HG03558 (cell line): Measurements from ENCODE around the gene SHISA9.
"Not testable (repeated sequence)": the region's sequence is repeated elsewhere in the genome, so short reads cannot be mapped to it uniquely, and the experiment has no call there.

Source experiments
- ATAC-seq: cut with Tn5 transposase; IDR thresholded peaks from one replicate; pipeline ENCODE4 v1.9.1; 2021; ENCODE audit warnings: moderate number of reproducible peaks; ENCODE audit not compliant: unreplicated experiment; ENCODE audit errors: extremely low read depth

The SHISA9 gene

DNA sequence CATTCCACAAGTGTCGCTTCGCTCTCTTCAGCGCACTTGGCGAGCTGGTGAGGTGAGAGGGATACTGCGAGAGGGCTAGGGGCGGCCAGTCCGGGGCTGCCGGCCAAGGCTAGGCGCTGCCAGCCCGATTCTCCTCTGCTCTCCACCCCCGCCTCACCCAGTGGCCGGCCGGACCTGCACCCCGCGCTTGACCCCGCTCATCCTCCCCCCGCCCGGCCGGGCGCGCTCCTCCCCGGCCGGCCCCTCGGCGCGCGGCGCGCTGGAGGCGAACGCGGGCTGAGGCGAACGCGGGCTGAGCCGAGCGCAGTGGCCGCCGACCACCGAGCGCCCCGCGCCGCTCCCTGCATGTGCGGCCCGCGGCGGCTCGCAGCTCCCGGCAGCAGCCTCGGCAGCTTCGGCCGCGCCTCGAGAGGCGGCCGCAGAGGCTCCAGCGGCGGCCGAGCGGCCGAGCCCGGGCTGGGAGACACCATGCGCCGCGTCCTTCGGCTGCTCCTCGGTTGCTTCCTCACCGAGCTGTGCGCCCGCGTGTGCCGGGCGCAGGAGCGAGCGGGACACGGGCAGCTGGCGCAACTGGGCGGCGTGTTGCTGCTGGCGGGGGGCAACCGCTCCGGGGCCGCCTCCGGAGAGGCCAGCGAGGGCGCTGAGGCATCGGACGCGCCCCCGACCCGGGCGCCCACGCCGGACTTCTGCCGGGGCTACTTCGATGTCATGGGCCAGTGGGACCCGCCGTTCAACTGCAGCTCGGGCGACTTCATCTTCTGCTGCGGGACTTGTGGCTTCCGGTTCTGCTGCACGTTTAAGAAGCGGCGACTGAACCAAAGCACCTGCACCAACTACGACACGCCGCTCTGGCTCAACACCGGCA is at the start of gene SHISA9:
Gene SHISA9, plus strand, starts transcription at position 2 of the 865 bp plus-strand sequence.
- ATAC-seq = no peak

- ATAC-seq = no peak
Measured at GRCh38 chr16:12853972-12854371, 47.4 kb upstream of the SHISA9 start.

GRCh38 chr16:12857435-12857834 is 44.0 kb upstream of the SHISA9 start:
- not testable (repeated sequence) for ATAC-seq

GRCh38 chr16:12862327-12862726 is 39.1 kb upstream of the SHISA9 start:
- no peak for ATAC-seq

GRCh38 chr16:12862941-12863340 is 38.5 kb upstream of the SHISA9 start:
- no peak for ATAC-seq

- no peak for ATAC-seq
Measured at GRCh38 chr16:12866981-12867551, 34.3 kb upstream of the SHISA9 start.

DNA sequence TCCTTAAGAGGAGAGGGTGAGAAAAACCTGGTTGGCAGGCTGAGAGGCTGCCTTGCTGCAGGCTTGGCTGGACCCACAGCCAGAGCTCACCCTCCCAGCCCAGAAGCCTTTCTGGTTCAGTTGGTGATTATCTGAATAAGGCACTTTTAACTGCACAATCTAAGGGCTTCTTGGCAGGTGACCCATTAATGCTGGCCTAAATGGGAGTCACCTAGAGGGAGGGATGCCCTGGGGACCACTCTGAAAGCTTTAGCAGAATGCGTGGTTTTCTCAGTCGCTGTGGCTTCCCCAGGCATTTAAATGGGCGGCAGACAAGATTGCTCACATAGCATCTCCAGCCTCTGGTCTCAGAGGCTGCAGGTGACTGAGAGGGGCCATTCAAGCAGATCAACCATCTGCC is 33.2 kb upstream of the SHISA9 start:
- no peak for ATAC-seq

DNA sequence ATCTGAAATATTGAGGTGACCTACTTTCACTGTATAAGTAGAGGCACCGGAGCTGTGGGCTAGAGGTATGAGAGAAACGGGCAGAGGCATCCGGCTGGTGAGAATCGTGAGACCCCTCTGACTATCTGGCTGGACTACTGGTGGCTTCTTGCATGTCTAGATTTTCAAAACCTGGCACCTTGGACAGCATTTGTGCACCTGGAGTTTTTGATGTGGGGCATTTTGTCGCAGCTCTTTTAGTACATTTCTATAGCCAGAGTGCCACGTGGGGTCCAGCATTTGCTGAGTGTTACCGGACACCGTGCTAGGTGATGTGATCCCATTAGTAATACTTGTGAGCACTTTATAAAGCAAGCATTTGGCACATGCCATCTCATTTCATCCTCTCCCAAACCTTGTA is 32.6 kb upstream of the SHISA9 start:
- ATAC-seq = no peak

DNA sequence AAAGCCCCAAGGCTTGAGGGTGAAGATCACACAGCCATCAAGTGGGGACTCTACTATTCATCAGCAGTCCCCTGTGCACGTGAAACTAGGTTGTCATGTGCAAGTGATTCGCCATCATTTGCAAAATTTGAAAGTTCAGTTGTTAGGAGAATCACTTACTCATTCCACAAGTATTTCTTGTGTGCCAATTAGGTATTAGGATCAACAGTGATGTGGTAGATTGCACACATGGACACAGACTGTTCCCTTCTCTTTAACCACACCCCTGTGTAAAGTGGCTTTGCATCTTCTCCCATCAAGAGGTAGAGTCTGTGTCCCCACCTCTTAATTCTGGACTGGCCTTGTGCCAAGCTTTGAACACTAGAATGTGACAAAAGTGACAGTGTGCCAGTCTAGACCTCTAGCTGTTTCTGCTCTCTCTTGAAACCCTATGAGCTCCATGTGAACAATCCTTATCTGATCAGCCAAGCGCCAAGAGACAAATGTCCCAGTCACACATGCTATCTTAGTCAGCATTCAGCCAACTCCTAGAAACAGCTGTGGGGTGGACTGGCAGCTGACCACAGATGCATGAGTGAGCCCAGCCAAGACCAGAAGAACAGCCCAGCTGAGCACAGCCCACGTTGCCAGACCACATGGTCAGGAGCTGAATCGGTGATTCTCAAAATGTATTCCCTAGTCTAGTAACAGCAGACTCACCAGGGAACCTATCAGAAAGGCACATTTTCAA is 31.5 kb upstream of the SHISA9 start:
- ATAC-seq = no peak

GRCh38 chr16:12871784-12872183 is 29.6 kb upstream of the SHISA9 start:
- ATAC-seq = no peak

- no peak for ATAC-seq
Measured at GRCh38 chr16:12874186-12874585, 27.2 kb upstream of the SHISA9 start.

DNA sequence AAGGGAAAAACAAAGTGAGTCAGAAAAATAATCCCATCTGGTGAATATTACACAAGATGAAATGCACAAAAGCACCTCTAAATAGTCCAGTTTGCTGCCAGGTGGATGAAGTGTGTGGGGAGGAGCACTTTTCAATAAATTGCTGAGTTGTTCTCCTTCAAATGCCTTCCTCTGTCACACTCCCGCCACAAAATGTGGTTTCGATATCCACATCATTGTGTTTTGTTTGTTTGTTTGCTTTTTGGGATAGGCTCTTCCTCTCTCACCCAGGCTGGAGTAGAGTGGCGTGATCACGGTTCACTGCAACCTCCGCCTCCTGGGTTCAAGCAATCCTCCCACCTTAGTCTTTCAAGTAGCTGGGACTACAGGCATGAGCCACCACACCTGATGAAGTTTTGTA is 24.6 kb upstream of the SHISA9 start:
- no peak for ATAC-seq

DNA sequence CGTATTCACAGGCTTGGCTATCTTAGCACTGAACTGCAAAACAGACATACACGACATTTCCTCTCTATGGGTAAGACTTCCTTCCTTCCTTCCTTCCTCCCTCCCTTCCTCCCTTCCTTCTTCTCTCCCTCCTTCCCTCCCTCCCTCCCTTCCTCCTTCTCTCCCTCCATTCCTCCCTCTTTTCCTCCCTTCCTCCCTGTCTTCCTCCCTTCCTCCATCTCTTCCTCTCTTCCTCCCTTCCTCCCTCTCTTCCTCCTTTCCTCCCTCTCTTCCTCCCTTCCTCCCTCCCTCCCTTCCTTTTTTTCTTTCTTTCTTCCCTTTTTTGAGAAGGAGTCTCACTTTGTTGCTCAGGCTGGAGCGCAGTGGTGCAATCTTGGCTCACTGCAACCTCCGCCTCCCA is 22.4 kb upstream of the SHISA9 start:
- ATAC-seq = no peak

GRCh38 chr16:12879812-12880211 is 21.6 kb upstream of the SHISA9 start:
- ATAC-seq = no peak

DNA sequence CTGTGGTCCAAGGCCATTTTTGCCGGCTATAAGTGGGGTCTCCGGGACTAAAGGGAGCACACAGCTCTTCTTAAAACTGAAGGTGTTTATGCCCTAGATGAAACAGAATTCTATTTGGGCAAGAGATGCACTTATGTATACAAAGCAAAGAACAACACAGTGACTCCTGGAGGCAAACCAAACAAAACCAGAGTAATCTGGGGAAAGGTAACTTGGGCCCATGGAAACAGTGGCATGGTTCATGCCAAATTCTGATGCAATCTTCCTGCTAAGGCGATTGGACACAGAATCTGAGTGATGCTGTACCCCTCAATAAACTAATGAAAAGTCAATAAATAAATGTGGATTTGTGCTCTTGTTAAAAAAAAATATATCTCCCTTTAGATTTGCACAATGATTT is 20.2 kb upstream of the SHISA9 start:
- no peak for ATAC-seq

DNA sequence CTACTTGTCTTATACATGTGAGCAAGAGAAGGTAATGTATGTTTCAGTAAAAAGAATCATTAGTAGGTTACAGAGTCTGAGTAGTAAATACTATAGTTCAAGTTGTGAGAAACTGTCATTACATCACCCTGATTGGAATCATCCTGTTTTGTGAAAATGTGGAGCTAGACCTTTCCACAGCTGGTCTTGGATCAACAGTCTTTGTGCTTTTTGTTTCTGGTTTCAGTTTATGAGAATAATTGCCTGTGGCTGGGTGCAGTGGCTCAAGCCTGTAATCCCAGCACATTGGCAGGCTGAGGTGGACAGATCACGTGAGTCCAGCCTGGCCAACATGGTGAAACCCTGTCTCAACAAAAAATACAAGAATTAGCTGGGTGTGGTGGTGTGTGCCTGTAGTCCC is 19.7 kb upstream of the SHISA9 start:
- ATAC-seq = no peak

DNA sequence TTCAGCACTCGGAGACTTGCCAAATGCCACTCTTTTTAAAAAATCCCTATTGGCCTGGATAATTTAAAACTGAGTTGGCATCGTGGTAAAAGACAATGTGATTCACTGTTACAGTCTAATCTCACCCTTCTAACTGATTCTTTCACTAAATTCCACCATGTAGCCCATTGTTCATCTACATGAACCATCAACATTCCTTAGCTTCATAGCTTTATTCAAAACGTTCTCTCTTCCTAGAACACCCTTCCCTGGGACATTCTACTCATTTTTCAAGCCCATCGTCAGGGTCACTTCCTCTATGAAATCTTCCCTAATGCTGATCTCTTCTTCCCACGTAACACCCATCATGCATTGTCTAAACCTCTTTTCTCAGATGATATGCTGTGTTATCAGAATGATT is 15.7 kb upstream of the SHISA9 start:
- no peak for ATAC-seq

DNA sequence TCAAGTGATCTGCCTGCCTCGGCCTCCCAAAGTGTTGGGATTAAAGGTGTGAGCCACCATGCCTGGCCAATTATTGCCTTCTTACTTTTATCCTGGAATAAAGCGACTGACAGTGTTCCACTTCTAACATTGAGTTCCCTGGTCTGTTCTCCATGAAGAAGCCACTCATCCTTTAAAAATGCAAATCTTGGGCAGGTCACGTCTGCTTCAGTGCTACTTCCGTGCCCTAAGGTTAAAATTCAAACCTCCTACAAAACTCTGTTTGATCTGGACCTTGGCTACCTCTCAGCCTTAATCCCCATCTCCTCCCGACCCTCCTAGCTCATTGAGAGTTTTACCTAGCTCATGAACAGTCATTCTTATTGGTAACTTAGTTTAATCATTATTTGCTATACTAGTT is 9.6 kb upstream of the SHISA9 start:
- no peak for ATAC-seq

- no peak for ATAC-seq
Measured at GRCh38 chr16:12893050-12893750, 8.2 kb upstream of the SHISA9 start.

DNA sequence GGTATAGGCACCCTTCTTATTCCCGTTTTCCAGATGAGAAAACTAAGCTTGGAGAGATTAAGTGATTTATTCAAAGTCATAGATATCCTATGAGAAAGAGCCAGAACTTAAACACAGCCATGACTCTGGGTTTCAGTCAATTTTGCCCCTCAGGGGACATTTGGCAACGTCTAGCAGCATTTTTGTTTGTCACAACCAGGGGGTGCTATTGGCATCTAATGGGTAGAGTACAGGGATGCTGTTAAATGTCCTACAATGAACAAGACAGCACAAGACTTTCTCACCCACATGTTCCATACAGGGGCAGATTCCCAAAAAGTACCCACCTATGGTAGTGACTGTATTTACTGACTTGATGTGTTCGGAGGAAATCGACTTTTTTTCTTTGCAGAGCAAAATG is 4.8 kb upstream of the SHISA9 start:
- ATAC-seq = no peak

GRCh38 chr16:12898551-12898950 is 2.8 kb upstream of the SHISA9 start:
- ATAC-seq = no peak
